OCI-LY3 (cell line): ENCODE data around the gene URB1.

Source experiments
- EZH2phosphoT487 ChIP-seq: fragments of 200-600 bp; shearing (Covaris generic); IDR thresholded peaks from 2 replicates; pipeline ENCODE4 v1.6.1; 2018; ENCODE audit warnings: antibody characterized with exemption, mixed run types, low read depth
- TF ChIP-seq, protein P1 (sequence below): fragments of 200-600, 300-600 bp; sonication (generic); IDR thresholded peaks from 2 replicates; pipeline ENCODE4 v1.5.1; 2014; ENCODE audit warnings: antibody characterized with exemption, low read length, low read depth

DNA sequence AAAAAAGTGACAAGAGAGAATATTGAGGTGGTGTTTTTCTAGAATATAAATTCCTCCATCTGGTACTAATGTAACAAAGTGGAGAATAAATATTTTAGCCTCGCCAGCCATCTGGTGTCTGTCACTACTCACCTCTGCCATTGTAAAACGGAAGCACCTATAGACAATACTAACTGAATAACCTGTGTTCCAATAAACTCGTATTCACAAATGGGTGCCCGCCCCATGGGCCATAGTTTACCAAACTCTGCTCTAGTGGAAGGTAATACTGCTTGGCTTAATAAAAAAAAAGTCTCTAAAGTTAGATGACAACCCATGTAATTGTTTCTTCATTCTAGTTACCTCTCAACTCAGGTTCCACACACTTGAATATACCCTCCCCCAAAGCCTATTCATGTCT lies 122.1 kb downstream of the URB1 start:
- TF ChIP-seq, protein P1, sequence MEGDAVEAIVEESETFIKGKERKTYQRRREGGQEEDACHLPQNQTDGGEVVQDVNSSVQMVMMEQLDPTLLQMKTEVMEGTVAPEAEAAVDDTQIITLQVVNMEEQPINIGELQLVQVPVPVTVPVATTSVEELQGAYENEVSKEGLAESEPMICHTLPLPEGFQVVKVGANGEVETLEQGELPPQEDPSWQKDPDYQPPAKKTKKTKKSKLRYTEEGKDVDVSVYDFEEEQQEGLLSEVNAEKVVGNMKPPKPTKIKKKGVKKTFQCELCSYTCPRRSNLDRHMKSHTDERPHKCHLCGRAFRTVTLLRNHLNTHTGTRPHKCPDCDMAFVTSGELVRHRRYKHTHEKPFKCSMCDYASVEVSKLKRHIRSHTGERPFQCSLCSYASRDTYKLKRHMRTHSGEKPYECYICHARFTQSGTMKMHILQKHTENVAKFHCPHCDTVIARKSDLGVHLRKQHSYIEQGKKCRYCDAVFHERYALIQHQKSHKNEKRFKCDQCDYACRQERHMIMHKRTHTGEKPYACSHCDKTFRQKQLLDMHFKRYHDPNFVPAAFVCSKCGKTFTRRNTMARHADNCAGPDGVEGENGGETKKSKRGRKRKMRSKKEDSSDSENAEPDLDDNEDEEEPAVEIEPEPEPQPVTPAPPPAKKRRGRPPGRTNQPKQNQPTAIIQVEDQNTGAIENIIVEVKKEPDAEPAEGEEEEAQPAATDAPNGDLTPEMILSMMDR, result no peak
- no peak for TF ChIP-seq EZH2phosphoT487
